ENCODE measurements around the gene MRPL37.
"Not testable (repeated sequence)": the region's sequence is repeated elsewhere in the genome, so short reads cannot be mapped to it uniquely, and the experiment has no call there.

MRPL37 gene

GRCh38 chr1:54172614-54173599 lies 27.1 kb upstream of the MRPL37 start:
- no peak for DNase-seq

DNA sequence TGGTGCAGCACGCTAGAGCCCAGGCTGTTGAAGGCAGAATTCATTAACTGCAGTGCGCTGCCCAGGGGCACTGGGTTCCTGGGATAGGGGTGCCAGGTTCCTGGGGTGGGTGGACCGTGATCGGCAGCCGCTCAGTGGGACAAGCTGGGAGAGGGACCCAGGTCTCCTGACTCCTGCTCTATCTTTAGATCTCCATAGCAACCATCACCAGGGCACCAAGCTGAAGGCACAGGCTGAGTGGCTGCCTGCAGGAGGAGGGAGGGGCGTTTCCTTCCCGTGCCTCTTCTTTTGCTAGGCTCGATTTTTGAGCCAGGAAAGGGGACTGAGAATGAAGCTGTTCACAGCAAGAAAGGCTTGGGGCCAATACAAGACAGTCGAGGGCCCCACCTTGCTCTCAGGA lies 26.3 kb upstream of the MRPL37 start:
- no peak for DNase-seq

- no peak for DNase-seq
Observed at GRCh38 chr1:54174106-54174505, 25.9 kb upstream of the MRPL37 start.

- no peak for DNase-seq
Observed at GRCh38 chr1:54176621-54177327, 23.2 kb upstream of the MRPL37 start.

GRCh38 chr1:54177726-54178125 lies 22.2 kb upstream of the MRPL37 start:
- DNase-seq = no peak

DNA sequence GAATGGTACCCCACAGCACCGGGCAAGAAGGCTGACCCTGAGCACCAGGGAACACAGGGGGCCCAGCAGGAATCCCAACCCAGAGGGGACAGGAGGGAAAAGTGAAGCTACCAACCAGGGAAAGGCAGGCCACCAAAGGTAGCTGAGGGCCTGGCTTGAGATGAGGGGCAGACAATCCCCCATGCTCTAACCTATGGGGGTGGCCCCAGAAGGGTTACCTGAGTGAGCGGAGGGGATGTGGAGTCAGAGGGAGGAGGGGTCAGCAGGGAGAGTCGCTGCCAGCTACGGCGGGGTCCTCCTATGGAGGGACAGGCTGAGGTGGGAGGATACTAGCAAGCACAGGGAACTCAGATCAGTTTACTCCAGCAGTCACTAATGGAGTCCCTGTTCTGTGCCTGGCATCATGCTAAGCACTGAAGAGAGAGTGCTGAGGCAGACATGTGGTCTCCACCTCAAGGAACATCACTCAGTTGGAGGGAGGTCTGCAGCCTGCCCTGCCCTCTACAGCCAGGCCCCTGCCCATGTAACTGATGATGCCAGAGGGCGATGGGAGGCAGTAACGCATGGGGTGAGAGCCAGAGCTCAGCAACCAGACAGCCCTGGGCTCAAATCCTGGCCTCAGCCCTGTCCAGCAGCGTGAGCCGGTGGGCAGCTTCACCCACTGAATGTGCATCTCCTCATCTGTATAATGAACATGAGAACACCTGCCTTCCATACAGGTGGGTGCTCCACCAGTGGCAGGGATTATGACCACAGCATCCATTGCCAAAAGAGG lies 21.5 kb upstream of the MRPL37 start:
- DNase-seq = no peak

- no peak for DNase-seq
Observed at GRCh38 chr1:54180701-54181360, 19.1 kb upstream of the MRPL37 start.

GRCh38 chr1:54186056-54186455 lies 13.9 kb upstream of the MRPL37 start:
- no peak for DNase-seq

DNA sequence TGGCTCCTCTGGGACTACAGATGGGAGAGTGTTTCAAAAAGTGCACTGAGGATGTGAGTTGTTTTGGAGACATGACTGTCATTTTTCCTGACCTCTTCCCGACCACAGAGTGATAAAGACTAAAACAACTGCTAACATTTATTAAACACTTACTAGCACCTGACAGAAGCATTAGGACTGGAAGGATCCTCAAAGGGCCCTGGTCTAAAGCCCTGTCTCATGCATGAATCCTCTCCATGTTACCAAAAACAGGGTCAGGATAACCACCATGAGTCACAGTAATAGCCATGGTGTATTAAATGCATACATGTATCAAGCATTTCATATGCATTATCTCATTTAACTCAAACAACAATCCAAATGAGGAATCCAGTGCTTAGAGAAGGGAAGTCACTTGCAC lies 11.7 kb upstream of the MRPL37 start:
- no peak for DNase-seq

- DNase-seq = no peak
Observed at GRCh38 chr1:54190526-54190925, 9.4 kb upstream of the MRPL37 start.

GRCh38 chr1:54191525-54191924 lies 8.4 kb upstream of the MRPL37 start:
- no peak for DNase-seq

DNA sequence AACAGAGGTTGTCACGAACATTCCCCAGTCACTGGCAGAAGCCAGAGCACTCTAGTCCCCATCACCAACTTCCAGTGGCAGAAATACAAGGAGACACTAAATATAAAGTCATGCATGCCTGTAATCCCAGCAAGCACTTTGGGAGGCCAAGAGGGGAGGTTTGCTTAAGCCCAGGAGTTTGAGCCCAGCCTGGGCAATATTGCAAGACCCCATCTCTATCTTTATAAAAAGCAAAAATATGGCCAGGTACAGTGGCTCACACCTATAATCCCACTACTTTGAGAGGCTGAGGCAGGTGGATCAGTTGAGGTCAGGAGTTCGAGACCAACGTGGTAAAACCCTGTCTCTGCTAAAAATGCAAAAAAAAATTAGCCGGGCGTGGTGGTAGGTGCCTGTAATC lies 6.5 kb upstream of the MRPL37 start:
- DNase-seq = no peak

DNA sequence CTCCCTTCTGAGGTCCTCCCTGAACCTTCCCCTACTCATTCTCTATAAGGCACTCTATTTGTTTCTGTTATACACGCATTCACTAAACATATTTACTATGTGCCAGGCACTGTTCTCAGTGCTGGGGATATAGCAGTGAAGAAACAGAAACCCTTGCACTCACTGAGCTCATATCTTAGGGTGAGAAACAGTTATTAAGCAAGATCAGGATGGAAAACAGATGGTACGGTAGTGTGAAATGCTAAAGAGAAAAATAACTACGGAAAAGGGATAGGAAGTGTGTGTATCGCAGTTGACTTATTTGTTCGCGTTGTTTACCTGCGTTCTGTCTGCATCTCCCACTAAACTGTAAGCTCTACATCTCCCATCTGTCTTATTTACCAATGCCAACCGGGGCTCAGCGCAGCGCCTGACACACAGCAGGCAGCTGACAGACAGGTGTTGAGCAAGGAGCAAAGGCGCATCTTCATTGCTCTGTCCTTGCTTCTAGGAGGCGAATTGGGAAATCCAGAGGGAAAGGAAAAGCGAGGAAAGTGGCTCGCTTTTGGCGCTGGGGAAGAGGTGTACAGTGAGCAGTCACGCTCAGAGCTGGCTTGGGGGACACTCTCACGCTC lies 709 bp upstream of the MRPL37 start:
- DNase-seq = no peak

- DNase-seq = no peak
Observed at GRCh38 chr1:54200519-54200997, 591 bp downstream of the MRPL37 start.

DNA sequence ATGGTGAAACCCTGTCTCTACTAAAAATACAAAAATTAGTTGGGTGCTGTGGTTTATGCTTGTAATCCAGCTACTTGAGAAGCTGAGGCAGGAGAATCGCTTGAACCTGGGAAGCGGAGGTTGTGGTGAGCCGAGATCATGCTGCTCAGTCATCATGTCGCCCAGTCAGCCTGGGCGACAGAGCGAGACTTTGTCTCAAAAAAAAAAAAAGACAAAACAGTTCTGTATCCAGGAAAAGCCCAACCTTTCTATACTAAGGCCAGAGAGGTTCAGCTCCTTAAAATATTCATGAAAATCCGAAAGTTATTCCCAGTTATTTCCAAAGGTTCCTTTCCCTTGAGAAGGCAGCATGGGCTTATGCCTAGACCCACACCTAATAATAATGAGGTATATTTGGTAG lies 4.2 kb downstream of the MRPL37 start:
- DNase-seq = no peak

DNA sequence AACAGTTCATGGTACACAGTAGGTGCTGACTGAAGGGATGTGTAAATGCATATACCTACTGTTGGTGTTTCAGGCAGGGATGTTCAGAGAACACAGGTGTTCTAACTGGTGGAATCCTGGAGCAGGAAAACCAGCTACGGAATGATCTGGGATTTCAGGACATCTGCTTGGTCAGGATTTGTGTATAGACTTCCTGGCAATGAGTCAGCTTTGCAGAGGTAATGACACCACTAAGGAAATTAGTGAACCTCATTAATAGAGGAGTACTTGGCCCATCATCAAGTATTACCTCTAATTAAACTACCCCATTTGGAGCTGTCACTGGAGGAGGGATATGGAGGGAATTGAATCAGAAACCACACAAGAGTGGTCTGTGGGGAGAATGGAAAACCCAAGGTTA lies 7.3 kb downstream of the MRPL37 start:
- DNase-seq = no peak

DNA sequence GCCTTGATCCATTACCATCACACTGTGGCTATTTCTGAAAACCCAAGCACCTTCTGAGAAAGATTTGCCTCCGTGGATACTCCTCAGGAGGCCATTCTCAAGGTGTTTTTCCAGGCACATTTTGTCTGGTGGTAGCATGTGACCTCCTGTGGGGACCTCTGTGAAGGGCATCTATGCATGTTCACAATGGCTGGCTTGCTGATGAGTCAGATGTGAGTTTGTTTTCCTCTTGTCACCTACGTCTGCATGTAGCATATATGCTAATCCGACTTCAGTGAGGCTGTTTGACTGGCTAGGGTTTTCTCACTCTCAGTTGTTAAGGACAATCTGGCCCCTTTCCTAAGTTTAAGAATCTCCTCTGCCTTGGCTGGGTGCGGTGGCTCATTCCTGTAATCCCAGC lies 7.9 kb downstream of the MRPL37 start:
- not testable (repeated sequence) for DNase-seq

- DNase-seq = no peak
Observed at GRCh38 chr1:54212872-54213271, 12.9 kb downstream of the MRPL37 start.

DNA sequence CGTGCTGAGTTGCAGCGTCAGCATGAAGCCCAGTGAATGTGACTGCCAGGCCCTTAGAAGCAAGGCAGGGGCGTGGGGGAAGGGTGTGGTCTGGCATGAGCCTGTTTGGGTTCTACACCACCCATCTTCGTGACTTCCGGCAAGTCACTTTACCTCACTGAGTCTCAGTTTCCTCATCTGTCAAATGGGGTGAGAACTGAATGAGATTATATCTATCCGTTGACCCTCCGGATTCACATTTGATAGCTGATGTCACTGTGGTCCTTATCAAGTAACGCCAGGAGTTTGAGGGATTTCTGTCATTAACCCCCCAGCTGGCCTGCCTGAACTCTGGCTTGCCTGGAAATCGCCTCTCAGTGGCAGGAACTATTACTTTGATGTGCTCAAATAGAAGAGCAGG lies 15.6 kb downstream of the MRPL37 start:
- no peak for DNase-seq

GRCh38 chr1:54218883-54219687 lies 19.1 kb downstream of the MRPL37 start:
- no peak for DNase-seq

- no peak for DNase-seq
Observed at GRCh38 chr1:54219688-54220003, 19.7 kb downstream of the MRPL37 start.
